Panc1 (cell line): ENCODE measurements around the gene NUP93.

Source experiments
- POLR2AphosphoS5 ChIP-seq: IDR thresholded peaks from 2 replicates; pipeline ENCODE4 v1.6.1; 2012; ENCODE audit warnings: mild to moderate bottlenecking, low read depth, low read length, moderate library complexity
- TF ChIP-seq, protein P1 (sequence below): fragments of 450-650 bp; IDR thresholded peaks from 2 replicates; pipeline ENCODE4 v1.5.1; 2017; ENCODE audit warnings: mild to moderate bottlenecking

DNA sequence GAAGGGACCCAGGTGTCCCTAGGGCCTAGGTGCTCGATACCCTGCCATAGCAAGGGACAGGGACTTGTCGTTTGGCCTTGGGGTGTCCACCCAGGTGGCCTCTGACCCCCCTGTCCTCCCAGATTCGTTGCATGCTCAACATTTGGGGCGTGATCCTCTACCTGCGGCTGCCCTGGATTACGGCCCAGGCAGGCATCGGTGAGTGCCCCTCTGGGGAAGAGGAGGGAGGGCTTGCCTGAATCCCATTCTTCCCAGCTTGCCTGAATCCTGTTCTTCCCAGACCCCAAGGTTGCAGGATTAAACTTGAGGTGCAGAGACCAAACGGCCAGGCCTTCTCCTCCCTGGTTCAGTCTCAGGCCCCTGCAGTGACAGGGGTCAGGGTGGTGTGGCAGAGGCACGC, 138.2 kb downstream of the NUP93 start:
- TF ChIP-seq, protein P1, sequence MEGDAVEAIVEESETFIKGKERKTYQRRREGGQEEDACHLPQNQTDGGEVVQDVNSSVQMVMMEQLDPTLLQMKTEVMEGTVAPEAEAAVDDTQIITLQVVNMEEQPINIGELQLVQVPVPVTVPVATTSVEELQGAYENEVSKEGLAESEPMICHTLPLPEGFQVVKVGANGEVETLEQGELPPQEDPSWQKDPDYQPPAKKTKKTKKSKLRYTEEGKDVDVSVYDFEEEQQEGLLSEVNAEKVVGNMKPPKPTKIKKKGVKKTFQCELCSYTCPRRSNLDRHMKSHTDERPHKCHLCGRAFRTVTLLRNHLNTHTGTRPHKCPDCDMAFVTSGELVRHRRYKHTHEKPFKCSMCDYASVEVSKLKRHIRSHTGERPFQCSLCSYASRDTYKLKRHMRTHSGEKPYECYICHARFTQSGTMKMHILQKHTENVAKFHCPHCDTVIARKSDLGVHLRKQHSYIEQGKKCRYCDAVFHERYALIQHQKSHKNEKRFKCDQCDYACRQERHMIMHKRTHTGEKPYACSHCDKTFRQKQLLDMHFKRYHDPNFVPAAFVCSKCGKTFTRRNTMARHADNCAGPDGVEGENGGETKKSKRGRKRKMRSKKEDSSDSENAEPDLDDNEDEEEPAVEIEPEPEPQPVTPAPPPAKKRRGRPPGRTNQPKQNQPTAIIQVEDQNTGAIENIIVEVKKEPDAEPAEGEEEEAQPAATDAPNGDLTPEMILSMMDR, result no peak
- no peak for TF ChIP-seq POLR2AphosphoS5
